Measurements from ENCODE around the gene PRR19.

DNA sequence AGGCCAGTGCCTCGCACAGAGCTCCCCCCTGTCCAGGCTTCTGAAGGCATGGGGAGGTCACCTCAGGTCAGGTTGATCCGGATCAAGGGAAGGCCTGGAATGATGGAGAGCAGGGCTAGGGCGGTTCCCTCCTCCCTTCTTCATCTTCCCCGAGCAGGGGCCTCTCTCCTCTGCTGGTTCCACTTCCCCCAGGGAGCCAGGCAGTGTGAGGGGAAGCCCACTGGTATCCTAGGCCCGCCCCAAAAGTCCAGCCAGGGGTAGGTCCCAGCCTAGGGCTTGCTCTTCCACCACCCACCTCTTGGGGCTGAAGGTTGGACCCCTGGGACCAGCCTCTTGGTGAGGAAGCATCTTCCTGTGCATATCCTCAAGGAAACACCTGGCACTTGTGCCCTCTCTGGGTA, 16.4 kb upstream of the PRR19 start:
- TF ChIP-seq, protein P1, sequence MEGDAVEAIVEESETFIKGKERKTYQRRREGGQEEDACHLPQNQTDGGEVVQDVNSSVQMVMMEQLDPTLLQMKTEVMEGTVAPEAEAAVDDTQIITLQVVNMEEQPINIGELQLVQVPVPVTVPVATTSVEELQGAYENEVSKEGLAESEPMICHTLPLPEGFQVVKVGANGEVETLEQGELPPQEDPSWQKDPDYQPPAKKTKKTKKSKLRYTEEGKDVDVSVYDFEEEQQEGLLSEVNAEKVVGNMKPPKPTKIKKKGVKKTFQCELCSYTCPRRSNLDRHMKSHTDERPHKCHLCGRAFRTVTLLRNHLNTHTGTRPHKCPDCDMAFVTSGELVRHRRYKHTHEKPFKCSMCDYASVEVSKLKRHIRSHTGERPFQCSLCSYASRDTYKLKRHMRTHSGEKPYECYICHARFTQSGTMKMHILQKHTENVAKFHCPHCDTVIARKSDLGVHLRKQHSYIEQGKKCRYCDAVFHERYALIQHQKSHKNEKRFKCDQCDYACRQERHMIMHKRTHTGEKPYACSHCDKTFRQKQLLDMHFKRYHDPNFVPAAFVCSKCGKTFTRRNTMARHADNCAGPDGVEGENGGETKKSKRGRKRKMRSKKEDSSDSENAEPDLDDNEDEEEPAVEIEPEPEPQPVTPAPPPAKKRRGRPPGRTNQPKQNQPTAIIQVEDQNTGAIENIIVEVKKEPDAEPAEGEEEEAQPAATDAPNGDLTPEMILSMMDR (IDR thresholded peaks at IDR 0.05; ENCODE audit: poor library complexity, severe bottlenecking) = no peak
- no peak for TF ChIP-seq EZH2 (IDR thresholded peaks at IDR 0.05; ENCODE audit: borderline replicate concordance, insufficient read depth, low read length, poor library complexity, severe bottlenecking)
- no peak for TF ChIP-seq EP300 (conservative IDR thresholded peaks at IDR 0.05; ENCODE audit: poor library complexity, severe bottlenecking)
- no peak for TF ChIP-seq RAD21 (conservative IDR thresholded peaks at IDR 0.05)
- no peak for TF ChIP-seq POLR2AphosphoS5 (IDR thresholded peaks at IDR 0.05)

All from neural cell (in vitro differentiated cells).